NCI-H2171 (cell line): Measurements from ENCODE around the gene NCAM2.
"Not testable (repeated sequence)": the region's sequence is repeated elsewhere in the genome, so short reads cannot be mapped to it uniquely, and the experiment has no call there.

Experiments
- DNase-seq: peaks from one replicate; lab custom pipeline; 2025; lab: John Stamatoyannopoulos, UW

The NCAM2 gene

GRCh38 chr21:21103692-21104091 lies 105.5 kb downstream of the NCAM2 start:
- no peak for DNase-seq

- DNase-seq: no peak
These were observed 111.5 kb downstream of the NCAM2 start for GRCh38 chr21:21109736-21110135.

- no peak for DNase-seq
These were observed 113.2 kb downstream of the NCAM2 start for GRCh38 chr21:21111309-21111920.

GRCh38 chr21:21114461-21114860 lies 116.3 kb downstream of the NCAM2 start:
- no peak for DNase-seq

GRCh38 chr21:21119091-21119490 lies 120.9 kb downstream of the NCAM2 start:
- no peak for DNase-seq

- no peak for DNase-seq
These were observed 124.5 kb downstream of the NCAM2 start for GRCh38 chr21:21122680-21123079.

- no peak for DNase-seq
These were observed 134.2 kb downstream of the NCAM2 start for GRCh38 chr21:21132390-21132789.

- DNase-seq: no peak
These were observed 139.8 kb downstream of the NCAM2 start for GRCh38 chr21:21137986-21138385.

- DNase-seq: no peak
These were observed 148.6 kb downstream of the NCAM2 start for GRCh38 chr21:21146587-21147373.

GRCh38 chr21:21147374-21147745 lies 149.2 kb downstream of the NCAM2 start:
- no peak for DNase-seq

GRCh38 chr21:21148009-21148408 lies 149.8 kb downstream of the NCAM2 start:
- DNase-seq: no peak

- no peak for DNase-seq
These were observed 150.3 kb downstream of the NCAM2 start for GRCh38 chr21:21148514-21148913.

- DNase-seq: not testable (repeated sequence)
These were observed 151.2 kb downstream of the NCAM2 start for GRCh38 chr21:21149445-21149844.

GRCh38 chr21:21151231-21151630 lies 153.0 kb downstream of the NCAM2 start:
- no peak for DNase-seq

GRCh38 chr21:21156397-21156796 lies 158.2 kb downstream of the NCAM2 start:
- no peak for DNase-seq

- DNase-seq: no peak
These were observed 158.7 kb downstream of the NCAM2 start for GRCh38 chr21:21156957-21157356.

GRCh38 chr21:21158376-21158918 lies 160.2 kb downstream of the NCAM2 start:
- DNase-seq: no peak

GRCh38 chr21:21159253-21159899 lies 161.2 kb downstream of the NCAM2 start:
- DNase-seq: no peak

GRCh38 chr21:21162786-21163185 lies 164.6 kb downstream of the NCAM2 start:
- no peak for DNase-seq

- peak; percentile 33 for DNase-seq
These were observed 165.7 kb downstream of the NCAM2 start for GRCh38 chr21:21163904-21164303.

GRCh38 chr21:21165063-21165645 lies 166.9 kb downstream of the NCAM2 start:
- DNase-seq: no peak

GRCh38 chr21:21174676-21175075 lies 176.5 kb downstream of the NCAM2 start:
- DNase-seq: no peak
